HEK293 (cell line): ENCODE results near the gene ABCG4.

Source experiments
- YY1 ChIP-seq: fragments of 450-650 bp; formaldehyde crosslinking; IDR thresholded peaks from 2 replicates; pipeline ENCODE4 v1.5.1; 2018; ENCODE audit warnings: missing biosample characterization, missing genetic modification characterization
- ZNF223 ChIP-seq: fragments of 450-650 bp; formaldehyde crosslinking; IDR thresholded peaks from 2 replicates; pipeline ENCODE4 v1.5.1; 2016; ENCODE audit warnings: missing biosample characterization, missing genetic modification characterization
- ZNF23 ChIP-seq: fragments of 450-650 bp; formaldehyde crosslinking; IDR thresholded peaks from 2 replicates; pipeline ENCODE4 v1.5.1; 2016; ENCODE audit warnings: missing biosample characterization, missing genetic modification characterization, borderline replicate concordance
- TF ChIP-seq, protein P1 (sequence below): fragments of 450-650 bp; formaldehyde crosslinking; IDR thresholded peaks from 2 replicates; pipeline ENCODE4 v1.5.1; 2016; ENCODE audit warnings: missing biosample characterization, missing genetic modification characterization

DNA sequence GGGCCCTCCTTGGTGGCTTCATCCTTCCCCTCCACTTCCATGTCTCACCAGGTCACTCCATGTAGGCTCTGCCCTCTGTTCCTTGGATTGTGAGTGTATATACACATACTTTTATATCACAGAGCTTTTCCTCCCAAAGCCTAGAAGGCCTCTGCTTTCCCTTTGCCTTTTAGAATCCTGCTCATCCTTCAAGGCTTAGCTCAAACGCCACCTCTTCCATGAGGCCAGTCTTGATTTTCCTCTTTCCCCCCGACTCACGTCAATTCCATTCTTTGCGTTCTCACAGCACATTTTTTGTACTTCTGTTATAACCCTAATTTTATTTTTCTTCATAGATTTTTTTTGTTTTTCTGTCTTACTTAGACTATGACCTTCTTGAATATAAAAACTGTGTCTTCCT, 3.8 kb downstream of the ABCG4 start:
- TF ChIP-seq, protein P1, sequence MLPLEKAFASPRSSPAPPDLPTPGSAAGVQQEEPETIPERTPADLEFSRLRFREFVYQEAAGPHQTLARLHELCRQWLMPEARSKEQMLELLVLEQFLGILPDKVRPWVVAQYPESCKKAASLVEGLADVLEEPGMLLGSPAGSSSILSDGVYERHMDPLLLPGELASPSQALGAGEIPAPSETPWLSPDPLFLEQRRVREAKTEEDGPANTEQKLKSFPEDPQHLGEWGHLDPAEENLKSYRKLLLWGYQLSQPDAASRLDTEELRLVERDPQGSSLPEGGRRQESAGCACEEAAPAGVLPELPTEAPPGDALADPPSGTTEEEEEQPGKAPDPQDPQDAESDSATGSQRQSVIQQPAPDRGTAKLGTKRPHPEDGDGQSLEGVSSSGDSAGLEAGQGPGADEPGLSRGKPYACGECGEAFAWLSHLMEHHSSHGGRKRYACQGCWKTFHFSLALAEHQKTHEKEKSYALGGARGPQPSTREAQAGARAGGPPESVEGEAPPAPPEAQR (tag by site-specific recombination), result no peak
- TF ChIP-seq YY1 (no peak), ZNF23 (tag by site-specific recombination) (no peak), ZNF223 (tag by site-specific recombination) (no peak)
